Measurements from ENCODE around the gene PPP2R3B.
"Not testable (repeated sequence)": the region's sequence is repeated elsewhere in the genome, so short reads cannot be mapped to it uniquely, and the experiment has no call there.

DNA sequence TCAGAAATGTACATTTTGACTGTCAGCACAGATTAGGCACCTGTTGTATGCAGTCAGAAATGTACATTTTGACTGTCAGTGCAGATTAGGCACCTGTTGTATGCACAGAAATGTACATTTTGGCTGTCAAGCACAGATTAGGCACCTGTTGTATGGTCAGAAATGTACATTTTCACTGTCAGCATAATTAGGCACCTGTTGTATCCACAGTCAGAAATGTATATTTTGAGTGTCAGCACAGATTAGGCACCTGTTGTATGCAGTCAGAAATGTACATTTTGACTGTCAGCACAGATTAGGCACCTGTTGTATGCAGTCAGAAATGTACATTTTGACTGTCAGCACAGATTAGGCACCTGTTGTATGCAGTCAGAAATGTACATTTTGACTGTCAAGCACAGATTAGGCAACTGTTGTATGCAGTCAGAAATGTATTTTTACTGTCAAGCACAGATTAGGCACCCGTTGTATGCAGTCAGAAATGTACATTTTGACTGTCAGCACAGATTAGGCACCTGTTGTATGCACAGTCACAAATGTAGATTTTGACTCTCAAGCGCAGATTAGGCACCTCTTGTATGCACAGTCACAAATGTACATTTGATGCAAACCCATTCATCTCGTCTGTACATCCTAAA, 80.0 kb downstream of the PPP2R3B start:
- TF ChIP-seq CTCF (IDR thresholded peaks at IDR 0.05; ENCODE audit: borderline replicate concordance, extremely low read depth, low read length, poor library complexity, severe bottlenecking); EZH2 (IDR thresholded peaks at IDR 0.05; ENCODE audit: borderline replicate concordance, low read depth, low read length, severe bottlenecking): not testable (repeated sequence)

Data from DND-41 (cell line).